Measurements from ENCODE around the gene HOATZ.

DNA sequence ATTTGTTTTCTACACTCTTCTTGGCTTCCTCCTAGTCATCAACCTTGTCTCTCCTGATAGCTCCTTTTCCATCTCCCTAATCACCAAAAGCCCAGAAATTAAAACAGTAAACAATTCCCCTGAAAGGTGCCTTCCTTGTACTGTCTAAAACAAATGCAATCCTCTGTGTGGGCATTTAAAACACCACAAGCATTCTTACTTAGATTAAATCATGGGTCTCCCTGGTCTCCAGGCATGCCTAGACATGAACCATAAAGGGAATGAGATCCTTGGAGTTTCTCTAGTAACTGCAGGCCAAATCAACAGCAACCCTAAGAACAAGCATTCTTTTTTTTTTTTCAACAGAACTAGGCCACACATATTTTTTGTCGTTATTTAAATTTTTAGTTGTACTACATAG is 4.3 kb upstream of the HOATZ start:
- no peak for TF ChIP-seq CTCF (conservative IDR thresholded peaks at IDR 0.05 in 1 of 2, IDR thresholded peaks at IDR 0.05 in 1 of 2; ENCODE audit: low read depth in 1 of 2, low read length in 2 of 2)
- TF ChIP-seq EZH2 (IDR thresholded peaks at IDR 0.05; ENCODE audit: low read length, missing control alignments), result no peak

Measured in fibroblast of lung (primary cell).